Calu3 (cell line): ENCODE measurements around the gene CNTN1. TPM values are rescaled to one million over a fixed set of nuclear protein-coding genes. Genes with fewer than 3 reads are reported as not detected.

Experiments used
- BruUV-seq: library from RNA; stranded (reverse); fragments of 400-500 nt; replicated peaks from 2 replicates; lab custom pipeline; 2021; lab: Mats Ljungman, UMichigan
- CTCF ChIA-PET: fragments of 300-600 bp; sonication (Branson Sonifier 250); formaldehyde crosslinking; loops from one replicate; lab custom pipeline; 2022; ENCODE audit warnings: antibody characterized with exemption; lab: Charles Lee
- DNase-seq: peaks from one replicate; pipeline ENCODE4 v3.0.0; 2022
- H3K27ac Mint-ChIP-seq: one replicate; pipeline ENCODE4 v1.8.0; 2022; ENCODE audit warnings: mixed read lengths; ENCODE audit not compliant: unreplicated experiment
- H3K27me3 Mint-ChIP-seq: one replicate; pipeline ENCODE4 v1.8.0; 2022; ENCODE audit warnings: mixed read lengths; ENCODE audit not compliant: unreplicated experiment
- H3K36me3 Mint-ChIP-seq: one replicate; pipeline ENCODE4 v1.8.0; 2022; ENCODE audit warnings: mild to moderate bottlenecking, moderate library complexity, mixed read lengths; ENCODE audit not compliant: insufficient read depth, unreplicated experiment
- H3K4me1 Mint-ChIP-seq: one replicate; pipeline ENCODE4 v1.8.0; 2022; ENCODE audit warnings: mild to moderate bottlenecking, low read depth, mixed read lengths; ENCODE audit not compliant: unreplicated experiment
- H3K4me3 Mint-ChIP-seq: one replicate; pipeline ENCODE4 v1.8.0; 2022; ENCODE audit warnings: mild to moderate bottlenecking, low read depth, moderate library complexity, mixed read lengths; ENCODE audit not compliant: unreplicated experiment
- H3K9me3 Mint-ChIP-seq: one replicate; pipeline ENCODE4 v1.8.0; 2022; ENCODE audit warnings: low read depth, mixed read lengths; ENCODE audit not compliant: unreplicated experiment
- intact Hi-C: fragments of 100-400 bp; cut with micrococcal nuclease; formaldehyde crosslinking; loops from one replicate; pipeline ENCODE4 v1.10.0; 2022; ENCODE audit not compliant: unreplicated experiment
- total RNA-seq: library from RNA; stranded (reverse); gene quantifications from 2 replicates; pipeline ENCODE4 v1.2.3, GENCODE V29; 2022
- TF ChIP-seq, protein P1 (sequence below): fragments of 200-600 bp; IDR thresholded peaks from one replicate; pipeline ENCODE4 v1.8.0; 2022; ENCODE audit warnings: antibody characterized with exemption; ENCODE audit not compliant: unreplicated experiment

Gene CNTN1
- total RNA-seq, 1 experiment from 2014 or later: not detected

- TF ChIP-seq, protein P1, sequence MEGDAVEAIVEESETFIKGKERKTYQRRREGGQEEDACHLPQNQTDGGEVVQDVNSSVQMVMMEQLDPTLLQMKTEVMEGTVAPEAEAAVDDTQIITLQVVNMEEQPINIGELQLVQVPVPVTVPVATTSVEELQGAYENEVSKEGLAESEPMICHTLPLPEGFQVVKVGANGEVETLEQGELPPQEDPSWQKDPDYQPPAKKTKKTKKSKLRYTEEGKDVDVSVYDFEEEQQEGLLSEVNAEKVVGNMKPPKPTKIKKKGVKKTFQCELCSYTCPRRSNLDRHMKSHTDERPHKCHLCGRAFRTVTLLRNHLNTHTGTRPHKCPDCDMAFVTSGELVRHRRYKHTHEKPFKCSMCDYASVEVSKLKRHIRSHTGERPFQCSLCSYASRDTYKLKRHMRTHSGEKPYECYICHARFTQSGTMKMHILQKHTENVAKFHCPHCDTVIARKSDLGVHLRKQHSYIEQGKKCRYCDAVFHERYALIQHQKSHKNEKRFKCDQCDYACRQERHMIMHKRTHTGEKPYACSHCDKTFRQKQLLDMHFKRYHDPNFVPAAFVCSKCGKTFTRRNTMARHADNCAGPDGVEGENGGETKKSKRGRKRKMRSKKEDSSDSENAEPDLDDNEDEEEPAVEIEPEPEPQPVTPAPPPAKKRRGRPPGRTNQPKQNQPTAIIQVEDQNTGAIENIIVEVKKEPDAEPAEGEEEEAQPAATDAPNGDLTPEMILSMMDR: no peak
- Mint-ChIP-seq H3K36me3 (no peaks in the 10 kb centered on the region), H3K4me1 (peaks cover 8% of the 10 kb centered on the region), H3K27me3 (no peaks in the 10 kb centered on the region), H3K9me3 (no peaks in the 10 kb centered on the region), H3K27ac (no peak overlapping the region), H3K4me3 (no peak overlapping the region)
- intact Hi-C loops: no loop called here
- no peak for DNase-seq
- CTCF ChIA-PET: no interaction called here
- BruUV-seq: no TSS peak
Observed at GRCh38 chr12:40825156-40825555, 132.9 kb downstream of the CNTN1 start.

- H3K36me3 Mint-ChIP-seq: no peaks in the 10 kb centered on the region
- H3K4me3 Mint-ChIP-seq: no peak overlapping the region
Observed at GRCh38 chr12:40827683-40828592, 135.7 kb downstream of the CNTN1 start.

GRCh38 chr12:40828593-40828990 is 136.4 kb downstream of the CNTN1 start:
- no peak overlapping the region for H3K4me3 Mint-ChIP-seq
- TF ChIP-seq, protein P1: no peak
- no TSS peak for BruUV-seq
- H3K9me3 Mint-ChIP-seq: no peaks in the 10 kb centered on the region
- peaks cover 8% of the 10 kb centered on the region for H3K4me1 Mint-ChIP-seq
- DNase-seq: no peak
- intact Hi-C loops: no loop called here
- no peaks in the 10 kb centered on the region for H3K27me3 Mint-ChIP-seq
- H3K27ac Mint-ChIP-seq: no peak overlapping the region
- CTCF ChIA-PET: no interaction called here
- H3K36me3 Mint-ChIP-seq: no peaks in the 10 kb centered on the region

More at GRCh38 chr12:40827683-40828592, 135.7 kb downstream of the CNTN1 start:
- peaks cover 8% of the 10 kb centered on the region for H3K4me1 Mint-ChIP-seq
- CTCF ChIA-PET: no interaction called here
- no TSS peak for BruUV-seq
- TF ChIP-seq, protein P1: no peak
- no peak for DNase-seq
- H3K27ac Mint-ChIP-seq: no peak overlapping the region
- no peaks in the 10 kb centered on the region for H3K9me3 Mint-ChIP-seq
- H3K27me3 Mint-ChIP-seq: no peaks in the 10 kb centered on the region
- intact Hi-C loops: no loop called here

GRCh38 chr12:40829738-40830144 is 137.5 kb downstream of the CNTN1 start:
- Mint-ChIP-seq H3K36me3 (no peaks in the 10 kb centered on the region), H3K4me3 (no peak overlapping the region), H3K4me1 (peaks cover 8% of the 10 kb centered on the region), H3K9me3 (no peaks in the 10 kb centered on the region), H3K27me3 (no peaks in the 10 kb centered on the region), H3K27ac (peak overlapping the region; percentile 12)
- CTCF ChIA-PET: no interaction called here
- no peak for DNase-seq
- no TSS peak for BruUV-seq
- TF ChIP-seq, protein P1: no peak
- intact Hi-C loops: no loop called here
